Tibial nerve (tissue), 4 donors: Measurements from ENCODE around the gene AP3S2.

Experiments
- EP300 ChIP-seq, 2 donors: sonication (generic); formaldehyde crosslinking; IDR thresholded peaks; one replicate each; pipeline ENCODE4 v1.6.1; 2017; ENCODE audit warnings: antibody characterized with exemption in 2 of 2, mild to moderate bottlenecking in 1 of 2
- POLR2A ChIP-seq, 2 donors: fragments of 450-650 bp; IDR thresholded peaks; one replicate each; pipeline ENCODE4 v1.6.1; 2017; ENCODE audit warnings: antibody characterized with exemption in 2 of 2, mild to moderate bottlenecking in 2 of 2, moderate library complexity in 2 of 2
- TF ChIP-seq, protein P1 (sequence below), 5 experiments: fragments of 200-600 bp in 3 of 5; fragments of 450-650 bp in 2 of 5; sonication (generic) in 3 of 5; IDR thresholded peaks; one replicate each; pipeline ENCODE4 v1.5.1; 2016 to 2019; ENCODE audit warnings: antibody characterized with exemption in 5 of 5, mild to moderate bottlenecking in 3 of 5, moderate library complexity in 2 of 5

DNA sequence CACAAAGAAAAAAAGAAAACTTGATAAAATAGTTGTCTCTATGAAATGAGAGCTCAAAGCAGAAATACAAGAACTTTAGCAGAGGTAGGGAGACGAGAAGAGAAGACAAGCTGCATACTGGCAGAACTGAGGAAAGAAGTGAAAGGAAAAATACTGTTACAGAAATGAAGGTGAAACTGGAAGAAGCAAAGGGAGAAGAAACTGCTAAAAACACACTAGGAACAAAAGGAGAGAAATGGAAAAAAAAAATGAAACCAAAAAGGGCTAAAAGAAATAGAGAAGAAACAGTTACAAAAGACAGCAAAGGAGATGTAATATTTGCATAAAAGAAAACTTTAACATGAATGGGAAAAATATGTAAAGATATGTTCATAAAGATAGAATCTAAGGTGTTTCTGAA, 51.8 kb downstream of the AP3S2 start:
- TF ChIP-seq POLR2A (IDR thresholded peaks at IDR 0.05): no peak
- TF ChIP-seq, protein P1, sequence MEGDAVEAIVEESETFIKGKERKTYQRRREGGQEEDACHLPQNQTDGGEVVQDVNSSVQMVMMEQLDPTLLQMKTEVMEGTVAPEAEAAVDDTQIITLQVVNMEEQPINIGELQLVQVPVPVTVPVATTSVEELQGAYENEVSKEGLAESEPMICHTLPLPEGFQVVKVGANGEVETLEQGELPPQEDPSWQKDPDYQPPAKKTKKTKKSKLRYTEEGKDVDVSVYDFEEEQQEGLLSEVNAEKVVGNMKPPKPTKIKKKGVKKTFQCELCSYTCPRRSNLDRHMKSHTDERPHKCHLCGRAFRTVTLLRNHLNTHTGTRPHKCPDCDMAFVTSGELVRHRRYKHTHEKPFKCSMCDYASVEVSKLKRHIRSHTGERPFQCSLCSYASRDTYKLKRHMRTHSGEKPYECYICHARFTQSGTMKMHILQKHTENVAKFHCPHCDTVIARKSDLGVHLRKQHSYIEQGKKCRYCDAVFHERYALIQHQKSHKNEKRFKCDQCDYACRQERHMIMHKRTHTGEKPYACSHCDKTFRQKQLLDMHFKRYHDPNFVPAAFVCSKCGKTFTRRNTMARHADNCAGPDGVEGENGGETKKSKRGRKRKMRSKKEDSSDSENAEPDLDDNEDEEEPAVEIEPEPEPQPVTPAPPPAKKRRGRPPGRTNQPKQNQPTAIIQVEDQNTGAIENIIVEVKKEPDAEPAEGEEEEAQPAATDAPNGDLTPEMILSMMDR (IDR thresholded peaks at IDR 0.05): no peak
- TF ChIP-seq EP300 (IDR thresholded peaks at IDR 0.05): no peak
